GM21619 (cell line): ENCODE measurements around the gene SRPRB.

Source experiments
- ATAC-seq: cut with Tn5 transposase; IDR thresholded peaks from one replicate; pipeline ENCODE4 v1.9.1; 2021; ENCODE audit not compliant: unreplicated experiment

The SRPRB gene

GRCh38 chr3:133864616-133865015, 59.0 kb downstream of the SRPRB start:
- ATAC-seq, result no peak

- no peak for ATAC-seq
These were observed 59.7 kb downstream of the SRPRB start for GRCh38 chr3:133865136-133865855.

- ATAC-seq, result no peak
These were observed 60.5 kb downstream of the SRPRB start for GRCh38 chr3:133866141-133866540.

GRCh38 chr3:133868186-133868585, 62.6 kb downstream of the SRPRB start:
- no peak for ATAC-seq

- no peak for ATAC-seq
These were observed 63.3 kb downstream of the SRPRB start for GRCh38 chr3:133868758-133869475.

GRCh38 chr3:133869586-133869985, 64.0 kb downstream of the SRPRB start:
- ATAC-seq, result no peak

GRCh38 chr3:133870822-133871221, 65.2 kb downstream of the SRPRB start:
- ATAC-seq, result no peak
